ENCODE results near the gene SPSB2. TPM values are rescaled to one million over a fixed set of nuclear protein-coding genes. Genes with fewer than 3 reads are reported as not detected.
A peak's percentile ranks its signal among the peaks of the same experiment; 100 is the strongest.
"Not testable (repeated sequence)": the region's sequence is repeated elsewhere in the genome, so short reads cannot be mapped to it uniquely, and the experiment has no call there.

SPSB2 gene
- total and polyA plus RNA-seq, 2 experiments from 2014 or later = 4.4 to 4.8 TPM

DNA sequence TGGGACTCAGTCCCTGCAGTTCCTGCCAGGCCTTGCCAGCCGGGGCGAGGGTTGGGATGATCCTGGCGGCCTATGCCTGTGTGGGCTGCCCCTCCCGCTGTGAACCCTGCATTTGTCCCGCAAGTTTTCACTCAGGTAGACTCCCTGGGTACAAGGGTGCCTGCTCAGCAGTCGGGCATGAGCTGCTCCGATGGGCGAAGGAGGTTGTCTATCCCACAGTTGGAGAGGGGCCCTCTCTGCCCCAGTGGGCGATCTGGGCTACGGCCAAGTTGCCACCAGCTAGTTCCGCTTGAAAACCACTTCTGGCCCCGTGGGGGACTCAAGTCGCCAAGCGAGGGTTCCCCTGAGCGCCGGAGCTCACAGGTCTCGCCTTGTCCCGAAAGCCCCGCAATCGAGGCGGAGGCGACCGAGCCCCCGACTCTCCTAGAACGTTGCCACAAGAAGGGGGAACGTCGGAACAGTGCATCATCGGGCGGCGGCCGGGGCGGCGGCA, 6.1 kb downstream of the SPSB2 start:
- Histone ChIP-seq H3F3A (ENCODE audit: insufficient read depth) (peaks cover 40% of the 10 kb centered on the region), H3K4me1 (ENCODE audit: insufficient read depth) (peaks cover 37% of the 10 kb centered on the region), H3K79me2 (ENCODE audit: insufficient read depth) (peaks cover 38% of the 10 kb centered on the region), H3K36me3 (ENCODE audit: low read depth) (peaks cover 27% of the 10 kb centered on the region), H4K20me1 (ENCODE audit: insufficient read depth) (no peaks in the 10 kb centered on the region; the same call in 1 of the 2 replicates), H3K9me2 (ENCODE audit: insufficient read depth) (no peaks in the 10 kb centered on the region), H3K27ac (peak overlapping the region; percentile 51), H2AFZ (peak overlapping the region; percentile 78), H3K9ac (peak overlapping the region; percentile 92), H3K4me2 (ENCODE audit: unreplicated experiment) (peak overlapping the region; percentile 88), H3K27me3 (replicated peaks; ENCODE audit: insufficient read depth) (no peaks in the 10 kb centered on the region), H3K4me3 (peak overlapping the region; percentile 99), H3K9me3 (ENCODE audit: low read depth) (no peaks in the 10 kb centered on the region)
- WGBS, 2 experiments (ENCODE audit: low coverage in 1 of 2, low lambda C conversion rate in 2 of 2, missing lambda C conversion rate in 2 of 2) = 2 to 4% methylated on average over 32 to 33 of the region's 33 CpGs
- TF ChIP-seq EZH2phosphoT487 (IDR thresholded peaks at IDR 0.05; ENCODE audit: insufficient read depth, low read depth) (no peak), EZH2 (IDR thresholded peaks at IDR 0.05; ENCODE audit: insufficient read depth, poor library complexity, severe bottlenecking) (no peak)
- peak; percentile 44 for DNase-seq
- in situ Hi-C loops (cut with MboI) = no loop called here

GRCh38 chr12:6866163-6866919, 6.8 kb downstream of the SPSB2 start:
- H3K4me2 ChIP-seq (ENCODE audit: unreplicated experiment) = peak overlapping the region; percentile 88
- H3K9me3 ChIP-seq (ENCODE audit: low read depth) = no peaks in the 10 kb centered on the region
- peak overlapping the region; percentile 99 for H3K4me3 ChIP-seq
- H3K79me2 ChIP-seq (ENCODE audit: insufficient read depth) = peaks cover 38% of the 10 kb centered on the region
- no peaks in the 10 kb centered on the region for H3K9me2 ChIP-seq (ENCODE audit: insufficient read depth)
- peak overlapping the region; percentile 78 for H2AFZ ChIP-seq
- WGBS, 2 experiments (ENCODE audit: low coverage in 1 of 2, low lambda C conversion rate in 2 of 2, missing lambda C conversion rate in 2 of 2) = 78 to 79% methylated on average over 16 to 19 of the region's 19 CpGs
- peak overlapping the region; percentile 51 for H3K27ac ChIP-seq
- H3K9ac ChIP-seq = peak overlapping the region; percentile 92
- no peaks in the 10 kb centered on the region for H3K27me3 ChIP-seq (replicated peaks; ENCODE audit: insufficient read depth)
- TF ChIP-seq EZH2 (IDR thresholded peaks at IDR 0.05; ENCODE audit: insufficient read depth, poor library complexity, severe bottlenecking) = no peak
- no peak for TF ChIP-seq EZH2phosphoT487 (IDR thresholded peaks at IDR 0.05; ENCODE audit: insufficient read depth, low read depth)
- peaks cover 35% of the 10 kb centered on the region for H3F3A ChIP-seq (ENCODE audit: insufficient read depth)
- peaks cover 27% of the 10 kb centered on the region for H3K36me3 ChIP-seq (ENCODE audit: low read depth)
- in situ Hi-C loops (cut with MboI) = no loop called here
- DNase-seq = no peak
- no peaks in the 10 kb centered on the region; the same call in 1 of the 2 replicates for H4K20me1 ChIP-seq (ENCODE audit: insufficient read depth)
- H3K4me1 ChIP-seq (ENCODE audit: insufficient read depth) = peaks cover 31% of the 10 kb centered on the region

- 81 to 82% methylated on average over 5 of the region's 5 CpGs for WGBS, 2 experiments (ENCODE audit: low coverage in 1 of 2, low lambda C conversion rate in 2 of 2, missing lambda C conversion rate in 2 of 2)
- H2AFZ ChIP-seq; H3K9ac ChIP-seq; DNase-seq; H3K27me3 ChIP-seq (replicated peaks; ENCODE audit: insufficient read depth); H3K4me3 ChIP-seq; H3K9me2 ChIP-seq (ENCODE audit: insufficient read depth); in situ Hi-C loops (cut with MboI); H4K20me1 ChIP-seq (ENCODE audit: insufficient read depth); H3K9me3 ChIP-seq (ENCODE audit: low read depth); H3K4me2 ChIP-seq (ENCODE audit: unreplicated experiment); H3K27ac ChIP-seq: not testable (repeated sequence)
- peaks cover 29% of the 10 kb centered on the region for H3K79me2 ChIP-seq (ENCODE audit: insufficient read depth)
- H3K36me3 ChIP-seq (ENCODE audit: low read depth) = peaks cover 25% of the 10 kb centered on the region
- peaks cover 25% of the 10 kb centered on the region for H3F3A ChIP-seq (ENCODE audit: insufficient read depth)
- peaks cover 21% of the 10 kb centered on the region for H3K4me1 ChIP-seq (ENCODE audit: insufficient read depth)
Measured at GRCh38 chr12:6865307-6865706, 7.8 kb downstream of the SPSB2 start.

DNA sequence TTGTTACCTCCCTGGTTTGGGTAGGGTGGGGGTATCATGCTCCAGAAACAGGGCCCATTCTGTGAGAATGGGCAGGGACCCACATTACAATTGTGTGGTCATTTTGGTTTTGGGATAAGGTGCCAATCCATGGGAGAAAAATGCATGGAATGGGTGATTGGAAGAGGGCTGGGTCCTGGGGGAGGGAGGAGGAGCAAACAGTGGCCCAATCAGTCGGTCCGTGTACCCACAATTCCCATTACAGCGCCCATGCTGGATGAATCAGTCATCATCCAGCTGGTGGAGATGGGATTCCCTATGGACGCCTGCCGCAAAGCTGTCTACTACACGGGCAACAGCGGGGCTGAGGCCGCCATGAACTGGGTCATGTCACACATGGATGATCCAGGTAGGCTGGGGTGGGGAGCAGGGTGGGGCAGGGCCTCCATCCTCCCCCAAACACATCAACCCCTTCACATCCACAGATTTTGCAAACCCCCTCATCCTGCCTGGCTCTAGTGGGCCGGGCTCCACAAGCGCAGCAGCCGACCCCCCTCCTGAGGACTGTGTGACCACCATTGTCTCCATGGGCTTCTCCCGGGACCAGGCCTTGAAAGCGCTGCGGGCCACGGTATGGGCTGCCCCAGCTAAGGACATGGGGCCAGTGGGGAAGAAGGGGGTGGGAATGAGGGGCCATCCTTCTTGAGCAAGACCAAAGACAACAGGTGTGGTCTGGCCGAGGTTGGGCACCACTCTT, 9.3 kb downstream of the SPSB2 start:
- Histone ChIP-seq H3K79me2 (ENCODE audit: insufficient read depth) (peaks cover 14% of the 10 kb centered on the region), H3K4me1 (ENCODE audit: insufficient read depth) (peaks cover 8% of the 10 kb centered on the region; the same call in 1 of the 2 replicates), H3F3A (ENCODE audit: insufficient read depth) (peaks cover 12% of the 10 kb centered on the region), H3K9me2 (ENCODE audit: insufficient read depth) (no peaks in the 10 kb centered on the region), H3K36me3 (ENCODE audit: low read depth) (peaks cover 25% of the 10 kb centered on the region), H2AFZ (no peak overlapping the region), H3K27ac (no peak overlapping the region), H4K20me1 (ENCODE audit: insufficient read depth) (no peaks in the 10 kb centered on the region), H3K4me3 (no peak overlapping the region), H3K9ac (no peak overlapping the region), H3K9me3 (ENCODE audit: low read depth) (no peaks in the 10 kb centered on the region), H3K27me3 (replicated peaks; ENCODE audit: insufficient read depth) (no peaks in the 10 kb centered on the region), H3K4me2 (ENCODE audit: unreplicated experiment) (no peak overlapping the region)
- in situ Hi-C loops (cut with MboI) = no loop called here
- no peak for DNase-seq
- WGBS, 2 experiments (ENCODE audit: low coverage in 1 of 2, low lambda C conversion rate in 2 of 2, missing lambda C conversion rate in 2 of 2) = 96 to 99% methylated on average over 16 of the region's 16 CpGs
- TF ChIP-seq EZH2phosphoT487 (IDR thresholded peaks at IDR 0.05; ENCODE audit: insufficient read depth, low read depth) (no peak), EZH2 (IDR thresholded peaks at IDR 0.05; ENCODE audit: insufficient read depth, poor library complexity, severe bottlenecking) (no peak)

Data from GM23248 (cell line).